BJ (cell line): ENCODE data around the gene L3MBTL4. TPM values are rescaled to one million over a fixed set of nuclear protein-coding genes. Genes with fewer than 3 reads are reported as not detected.

Experiments used
- CTCF ChIA-PET: fragments of 350-600 bp; formaldehyde crosslinking; extraction: SDS; loops from one replicate; lab custom pipeline; 2021; ENCODE audit warnings: antibody characterized with exemption, inconsistent platforms; lab: Yijun Ruan, JAX
- POLR2A ChIA-PET: fragments of 300-600 bp; sonication (Branson Sonifier 250); formaldehyde crosslinking; extraction: SDS; loops from one replicate; lab custom pipeline; 2021; ENCODE audit warnings: antibody characterized with exemption; lab: Charles Lee
- DNase-seq: peaks from one replicate; pipeline ENCODE4 v3.0.0-alpha.2; 2011; ENCODE audit warnings: low read depth
- H3K27me3 ChIP-seq: 2 replicates; pipeline ENCODE4 v1.6.0; 2011; ENCODE audit warnings: low read length; ENCODE audit not compliant: control insufficient read depth, insufficient read depth
- H3K36me3 ChIP-seq: 2 replicates; pipeline ENCODE4 v1.5.1; 2011; ENCODE audit warnings: low read length; ENCODE audit not compliant: control insufficient read depth, insufficient read depth
- H3K4me3 ChIP-seq: 2 replicates; pipeline ENCODE4 v1.5.1; 2011; ENCODE audit warnings: low read depth, mild to moderate bottlenecking, control low read depth, low read length
- CTCF ChIP-seq: IDR thresholded peaks from 2 replicates; pipeline ENCODE4 v1.5.1; 2011; ENCODE audit warnings: low read depth, mild to moderate bottlenecking, control low read depth, inconsistent platforms, low read length, moderate library complexity; ENCODE audit not compliant: insufficient read depth
- polyA plus RNA-seq: library from polyadenylated mRNA; depleted of rRNA; stranded (reverse); fragments of >200 nt; gene quantifications from 2 replicates; pipeline ENCODE4 v1.2.3, GENCODE V29; 2011

L3MBTL4 gene
- polyA plus RNA-seq, 1 experiment = not detected

GRCh38 chr18:6294148-6294784 is 120.4 kb downstream of the L3MBTL4 start:
- no peak for DNase-seq
- no peaks in the 10 kb centered on the region for H3K27me3 ChIP-seq
- no peaks in the 10 kb centered on the region for H3K36me3 ChIP-seq
- POLR2A ChIA-PET = no interaction called here
- TF ChIP-seq CTCF = no peak
- no peak overlapping the region for H3K4me3 ChIP-seq
- CTCF ChIA-PET = no interaction called here

GRCh38 chr18:6289843-6290242 is 124.9 kb downstream of the L3MBTL4 start:
- Histone ChIP-seq H3K27me3 (no peaks in the 10 kb centered on the region), H3K4me3 (no peak overlapping the region), H3K36me3 (no peaks in the 10 kb centered on the region)
- ChIA-PET POLR2A (no interaction called here), CTCF (no interaction called here)
- no peak for TF ChIP-seq CTCF
- no peak for DNase-seq

- no peaks in the 10 kb centered on the region for H3K27me3 ChIP-seq
- POLR2A ChIA-PET = no interaction called here
- no peak for TF ChIP-seq CTCF
These were observed 128.1 kb downstream of the L3MBTL4 start for GRCh38 chr18:6286585-6286984.

GRCh38 chr18:6284761-6285160 is 129.9 kb downstream of the L3MBTL4 start:
- Histone ChIP-seq H3K4me3 (no peak overlapping the region), H3K36me3 (no peaks in the 10 kb centered on the region), H3K27me3 (no peaks in the 10 kb centered on the region)
- no peak for TF ChIP-seq CTCF
- no peak for DNase-seq
- CTCF ChIA-PET = no interaction called here
- POLR2A ChIA-PET = no interaction called here

More at GRCh38 chr18:6286585-6286984, 128.1 kb downstream of the L3MBTL4 start:
- no peak overlapping the region for H3K4me3 ChIP-seq
- DNase-seq = no peak
- H3K36me3 ChIP-seq = no peaks in the 10 kb centered on the region
- CTCF ChIA-PET = no interaction called here

GRCh38 chr18:6284300-6284699 is 130.4 kb downstream of the L3MBTL4 start:
- Histone ChIP-seq H3K36me3 (no peaks in the 10 kb centered on the region), H3K27me3 (no peaks in the 10 kb centered on the region), H3K4me3 (no peak overlapping the region)
- CTCF ChIA-PET = no interaction called here
- POLR2A ChIA-PET = no interaction called here
- TF ChIP-seq CTCF = no peak
- DNase-seq = no peak
